Activated CD8-positive, alpha-beta T cell treated with anti-CD3 and anti-CD28 coated beads for 36 hours (primary cell): Measurements from ENCODE around the gene SPOP. TPM values are rescaled to one million over a fixed set of nuclear protein-coding genes. Genes with fewer than 3 reads are reported as not detected.
A peak's percentile ranks its signal among the peaks of the same experiment; 100 is the strongest.

Source experiments
- ATAC-seq: fragments of 200-7000 bp; cut with Tn5 transposase; one replicate; pipeline ENCODE4 v1.10.0; 2021; ENCODE audit warnings: mild to moderate bottlenecking, moderate library complexity
- CTCF ChIA-PET: fragments of 350-600 bp; sonication (Branson Sonifier 250); formaldehyde crosslinking; loops from one replicate; lab custom pipeline; 2021; ENCODE audit warnings: antibody characterized with exemption; lab: Charles Lee
- POLR2A ChIA-PET: fragments of 350-600 bp; sonication (Branson Sonifier 250); formaldehyde crosslinking; loops from one replicate; lab custom pipeline; 2021; ENCODE audit warnings: antibody characterized with exemption; lab: Charles Lee
- DNase-seq: peaks from one replicate; pipeline ENCODE4 v3.0.0-alpha.2; 2020
- H3K27ac Mint-ChIP-seq: one replicate; pipeline ENCODE4 v1.8.0; 2021; ENCODE audit warnings: mild to moderate bottlenecking, mixed read lengths
- H3K27me3 Mint-ChIP-seq: one replicate; pipeline ENCODE4 v1.8.0; 2021; ENCODE audit warnings: mixed read lengths
- H3K36me3 Mint-ChIP-seq: one replicate; pipeline ENCODE4 v1.8.0; 2021; ENCODE audit warnings: low read depth, mixed read lengths
- H3K4me1 Mint-ChIP-seq: one replicate; pipeline ENCODE4 v1.8.0; 2021; ENCODE audit warnings: low read depth, mixed read lengths
- H3K4me3 Mint-ChIP-seq: one replicate; pipeline ENCODE4 v1.8.0; 2021; ENCODE audit warnings: mild to moderate bottlenecking, moderate library complexity, mixed read lengths
- H3K9me3 Mint-ChIP-seq: one replicate; pipeline ENCODE4 v1.8.0; 2021; ENCODE audit warnings: mixed read lengths
- intact Hi-C: fragments of 100-400 bp; cut with micrococcal nuclease; formaldehyde crosslinking; loops from one replicate; pipeline ENCODE4 v1.10.0; 2022
- total RNA-seq, 2 experiments: library from RNA; stranded (reverse); gene quantifications; one replicate each; pipeline ENCODE4 v1.2.3, GENCODE V29; 2021
- TF ChIP-seq, protein P1 (sequence below): fragments of 200-600 bp; IDR thresholded peaks from one replicate; pipeline ENCODE4 v1.8.0; 2022; ENCODE audit warnings: antibody characterized with exemption, mild to moderate bottlenecking

The SPOP gene
- total RNA-seq, 2 experiments from 2014 or later = 61.6 to 63.5 TPM

DNA sequence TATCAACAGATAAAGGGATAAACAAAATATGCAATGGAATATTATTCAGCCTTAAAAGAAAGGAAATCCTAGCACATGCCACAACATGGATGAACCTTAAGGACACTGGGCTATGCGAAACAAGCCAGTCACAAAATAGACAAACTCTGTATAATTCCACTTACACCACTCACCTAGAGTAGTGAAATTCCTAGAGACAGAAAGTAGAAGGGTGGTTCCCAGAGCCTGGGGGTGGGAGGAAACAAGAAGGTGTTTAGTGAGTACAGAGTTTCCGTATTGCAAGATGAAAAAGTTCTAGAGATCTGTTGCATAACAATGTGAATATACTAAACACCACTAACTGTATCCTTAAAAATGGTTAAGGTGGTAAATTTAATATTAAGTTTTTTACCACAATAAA lies 10.0 kb downstream of the SPOP start:
- intact Hi-C loops = no loop called here
- Mint-ChIP-seq H3K36me3 (peaks cover 25% of the 10 kb centered on the region), H3K4me1 (peaks cover 55% of the 10 kb centered on the region), H3K9me3 (no peaks in the 10 kb centered on the region), H3K27me3 (no peaks in the 10 kb centered on the region), H3K4me3 (no peak overlapping the region), H3K27ac (peak overlapping the region; percentile 30)
- DNase-seq = no peak
- POLR2A ChIA-PET = no interaction called here
- ATAC-seq = peak; percentile 37
- CTCF ChIA-PET = no interaction called here
- TF ChIP-seq, protein P1, sequence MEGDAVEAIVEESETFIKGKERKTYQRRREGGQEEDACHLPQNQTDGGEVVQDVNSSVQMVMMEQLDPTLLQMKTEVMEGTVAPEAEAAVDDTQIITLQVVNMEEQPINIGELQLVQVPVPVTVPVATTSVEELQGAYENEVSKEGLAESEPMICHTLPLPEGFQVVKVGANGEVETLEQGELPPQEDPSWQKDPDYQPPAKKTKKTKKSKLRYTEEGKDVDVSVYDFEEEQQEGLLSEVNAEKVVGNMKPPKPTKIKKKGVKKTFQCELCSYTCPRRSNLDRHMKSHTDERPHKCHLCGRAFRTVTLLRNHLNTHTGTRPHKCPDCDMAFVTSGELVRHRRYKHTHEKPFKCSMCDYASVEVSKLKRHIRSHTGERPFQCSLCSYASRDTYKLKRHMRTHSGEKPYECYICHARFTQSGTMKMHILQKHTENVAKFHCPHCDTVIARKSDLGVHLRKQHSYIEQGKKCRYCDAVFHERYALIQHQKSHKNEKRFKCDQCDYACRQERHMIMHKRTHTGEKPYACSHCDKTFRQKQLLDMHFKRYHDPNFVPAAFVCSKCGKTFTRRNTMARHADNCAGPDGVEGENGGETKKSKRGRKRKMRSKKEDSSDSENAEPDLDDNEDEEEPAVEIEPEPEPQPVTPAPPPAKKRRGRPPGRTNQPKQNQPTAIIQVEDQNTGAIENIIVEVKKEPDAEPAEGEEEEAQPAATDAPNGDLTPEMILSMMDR = no peak

DNA sequence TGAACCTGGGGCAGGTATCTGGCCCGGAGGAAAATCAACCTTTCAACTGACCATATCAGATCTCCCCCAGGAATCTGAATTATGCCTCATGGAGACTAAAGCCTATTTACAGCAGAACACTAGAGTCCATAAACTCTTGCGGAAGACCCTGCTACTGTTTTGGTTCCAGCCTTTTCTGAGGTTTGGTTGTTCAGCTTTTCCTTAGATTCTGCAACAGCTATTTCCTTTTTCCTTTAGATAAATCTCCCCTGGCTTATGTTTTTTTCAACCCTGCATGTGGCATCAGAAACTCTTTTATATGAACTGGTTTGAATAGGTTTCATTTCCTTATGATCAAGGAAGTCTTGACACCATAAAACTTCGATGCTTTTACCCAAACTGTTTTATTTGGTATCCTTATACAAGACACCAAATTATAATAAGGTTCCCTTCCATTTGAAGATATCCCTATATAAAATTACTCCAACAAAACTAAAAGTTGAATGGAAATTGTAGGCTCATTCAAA lies 13.1 kb downstream of the SPOP start:
- TF ChIP-seq, protein P1 = no peak
- Mint-ChIP-seq H3K9me3 (no peaks in the 10 kb centered on the region), H3K4me1 (peaks cover 49% of the 10 kb centered on the region), H3K27ac (no peak overlapping the region), H3K4me3 (no peak overlapping the region), H3K27me3 (no peaks in the 10 kb centered on the region), H3K36me3 (peaks cover 24% of the 10 kb centered on the region)
- ChIA-PET POLR2A (interaction anchor here (1.4 kb wide), 1 partner anchor 23 kb away, joined by 4 read pairs; no protein-coding TSS in a partner anchor), CTCF (interaction anchor here (1.1 to 2.1 kb wide), 2 partner anchors 17 to 97 kb away, joined by 3 to 7 read pairs; no protein-coding TSS in a partner anchor)
- DNase-seq (no peak), ATAC-seq (no peak)
- intact Hi-C loops = no loop called here

DNA sequence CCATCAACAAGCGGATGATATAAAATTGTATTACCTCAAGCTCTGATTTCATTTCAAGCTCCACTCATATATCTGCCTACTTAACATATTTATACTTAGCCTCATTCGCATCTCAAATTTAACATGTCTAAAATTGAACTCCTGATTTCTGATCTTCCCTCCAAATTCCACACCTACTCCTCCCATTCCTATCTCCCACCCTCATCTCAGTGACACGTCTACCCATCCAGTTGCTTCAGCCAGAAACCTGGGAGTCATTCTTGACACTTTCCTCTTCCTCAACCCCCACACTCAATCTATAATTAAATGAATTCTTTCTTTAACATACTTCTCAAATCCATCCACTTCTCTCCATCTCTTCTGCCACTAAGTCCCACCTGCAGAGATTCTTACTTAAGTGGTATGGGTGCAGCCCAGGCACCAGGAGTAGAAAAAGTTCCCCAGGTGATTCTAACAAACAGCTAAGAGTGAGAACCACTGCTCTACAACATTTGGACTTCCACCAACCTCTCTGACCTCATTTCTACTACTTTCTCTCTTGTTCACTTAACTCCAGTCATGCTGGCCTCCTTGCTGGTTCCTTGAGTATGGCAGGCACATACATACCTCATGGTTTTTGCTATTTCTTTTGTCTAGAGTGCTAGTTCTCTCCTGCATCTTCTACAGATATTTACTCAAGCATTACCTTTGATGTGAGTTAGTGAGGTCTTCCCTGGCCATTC lies 18.1 kb downstream of the SPOP start:
- H3K36me3 Mint-ChIP-seq = peaks cover 26% of the 10 kb centered on the region
- intact Hi-C loops = no loop called here
- ChIA-PET POLR2A (no interaction called here), CTCF (interaction anchor here (0.8 to 1.0 kb wide), 3 partner anchors 16 to 36 kb away, joined by 3 read pairs; no protein-coding TSS in a partner anchor)
- no peak for DNase-seq
- ATAC-seq = no peak
- no peaks in the 10 kb centered on the region for H3K27me3 Mint-ChIP-seq
- TF ChIP-seq, protein P1 = no peak
- H3K4me3 Mint-ChIP-seq = no peak overlapping the region
- no peaks in the 10 kb centered on the region for H3K9me3 Mint-ChIP-seq
- peaks cover 53% of the 10 kb centered on the region for H3K4me1 Mint-ChIP-seq
- no peak overlapping the region for H3K27ac Mint-ChIP-seq

DNA sequence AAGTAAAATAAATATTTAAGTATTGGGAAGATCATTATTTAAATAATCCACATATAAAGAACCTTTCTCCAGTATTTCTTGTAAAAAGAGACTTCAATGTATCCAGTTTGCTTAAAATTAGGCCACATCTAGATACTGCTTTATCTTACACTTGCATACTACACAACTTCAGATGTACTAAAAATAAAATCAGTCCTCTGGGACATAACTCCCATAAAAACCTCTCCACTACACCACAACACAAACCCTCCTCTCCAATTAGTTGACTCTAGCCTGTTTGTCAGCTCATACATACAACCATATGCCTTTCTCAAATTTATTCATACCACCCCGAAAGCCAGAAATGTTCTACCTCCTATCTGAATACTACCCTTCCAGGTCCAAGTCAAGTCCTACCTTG lies 21.6 kb downstream of the SPOP start:
- TF ChIP-seq, protein P1 = no peak
- Mint-ChIP-seq H3K4me1 (peaks cover 51% of the 10 kb centered on the region), H3K27ac (no peak overlapping the region), H3K36me3 (peaks cover 20% of the 10 kb centered on the region), H3K9me3 (no peaks in the 10 kb centered on the region), H3K4me3 (no peak overlapping the region), H3K27me3 (no peaks in the 10 kb centered on the region)
- CTCF ChIA-PET = no interaction called here
- ATAC-seq (no peak), DNase-seq (no peak)
- intact Hi-C loops = no loop called here
- POLR2A ChIA-PET = no interaction called here

DNA sequence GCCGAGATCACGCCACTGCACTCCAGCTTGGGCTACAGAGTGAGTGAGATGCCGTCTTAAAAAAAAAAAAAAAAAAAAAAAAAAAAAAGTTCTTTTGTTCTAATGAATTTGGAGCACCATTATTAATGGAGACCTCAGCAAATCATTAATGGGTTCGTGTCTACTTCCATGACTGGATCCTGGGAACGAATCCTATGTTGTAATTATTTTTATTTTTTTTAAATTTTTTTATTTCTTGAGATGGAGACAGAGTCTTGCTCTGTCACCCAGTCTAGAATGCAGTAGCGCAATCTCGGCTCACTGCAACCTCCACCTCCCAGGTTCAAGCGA lies 30.7 kb downstream of the SPOP start:
- ATAC-seq = no peak
- ChIA-PET POLR2A (interaction anchor here (0.8 to 0.9 kb wide), 2 partner anchors 48 to 55 kb away, joined by 3 read pairs; no protein-coding TSS in a partner anchor), CTCF (interaction anchor here (0.9 to 2.4 kb wide), 6 partner anchors 17 to 152 kb away, joined by 3 to 12 read pairs (median 4); partner anchors contain the start of gene NGFR)
- Mint-ChIP-seq H3K27ac (no peak overlapping the region), H3K9me3 (no peaks in the 10 kb centered on the region), H3K4me1 (peaks cover 57% of the 10 kb centered on the region), H3K4me3 (no peak overlapping the region), H3K27me3 (no peaks in the 10 kb centered on the region), H3K36me3 (peaks cover 8% of the 10 kb centered on the region)
- no peak for DNase-seq
- TF ChIP-seq, protein P1 = no peak
- intact Hi-C loops = no loop called here
